ENCODE measurements around the gene OS9. TPM values are rescaled to one million over a fixed set of nuclear protein-coding genes. Genes with fewer than 3 reads are reported as not detected.

OS9 gene
- total RNA-seq, 1 experiment from 2014 or later, result 145 TPM

GRCh38 chr12:57756406-57757341, 62.7 kb downstream of the OS9 start:
- H3K4me2 ChIP-seq (ENCODE audit: low read length), result peak overlapping the region; percentile 92
- no peaks in the 10 kb centered on the region for H3K9me2 ChIP-seq (replicated peaks; ENCODE audit: low read length)
- no peaks in the 10 kb centered on the region for H3K9me3 ChIP-seq (ENCODE audit: low read length)
- H4K20me1 ChIP-seq (ENCODE audit: low read length), result no peaks in the 10 kb centered on the region
- H3K79me2 ChIP-seq (ENCODE audit: low read length), result peaks cover 9% of the 10 kb centered on the region
- no peak overlapping the region for H3K27ac ChIP-seq (ENCODE audit: low read length)
- intact Hi-C loops (cut with micrococcal nuclease), result no loop called here
- ChIA-PET POLR2A (ENCODE audit: unreplicated experiment) (no interaction called here), CTCF (no interaction called here)
- ATAC-seq, result no peak
- H3F3A ChIP-seq (ENCODE audit: low read length, unreplicated experiment), result no peaks in the 10 kb centered on the region
- peak; percentile 59 for TF ChIP-seq CTCF (conservative IDR thresholded peaks at IDR 0.05; ENCODE audit: low read depth, low read length)
- TF ChIP-seq EZH2phosphoT487 (IDR thresholded peaks at IDR 0.05; ENCODE audit: borderline replicate concordance, low read length), result no peak
- no peaks in the 10 kb centered on the region for H3K27me3 ChIP-seq (ENCODE audit: low read length)
- peak overlapping the region; percentile 75 for H3K4me3 ChIP-seq (ENCODE audit: low read length)
- DNase-seq, result no peak
- peaks cover 24% of the 10 kb centered on the region for H3K4me1 ChIP-seq (ENCODE audit: insufficient read depth, low read length)
- H3K9ac ChIP-seq (ENCODE audit: low read length), result no peak overlapping the region
- H3K36me3 ChIP-seq (ENCODE audit: low read depth, low read length), result no peaks in the 10 kb centered on the region
- BruUV-seq (replicated peaks), result no TSS peak
- no peak overlapping the region for H2AFZ ChIP-seq (ENCODE audit: low read length)

GRCh38 chr12:57757771-57758170, 63.8 kb downstream of the OS9 start:
- ChIA-PET CTCF (no interaction called here), POLR2A (ENCODE audit: unreplicated experiment) (no interaction called here)
- ATAC-seq (no peak), DNase-seq (no peak)
- Histone ChIP-seq H4K20me1 (ENCODE audit: low read length) (no peaks in the 10 kb centered on the region), H3F3A (ENCODE audit: low read length, unreplicated experiment) (no peaks in the 10 kb centered on the region), H3K36me3 (ENCODE audit: low read depth, low read length) (no peaks in the 10 kb centered on the region), H3K9ac (ENCODE audit: low read length) (no peak overlapping the region), H3K79me2 (ENCODE audit: low read length) (peaks cover 2% of the 10 kb centered on the region), H3K27me3 (ENCODE audit: low read length) (no peaks in the 10 kb centered on the region), H3K27ac (ENCODE audit: low read length) (no peak overlapping the region), H3K9me3 (ENCODE audit: low read length) (no peaks in the 10 kb centered on the region), H2AFZ (ENCODE audit: low read length) (no peak overlapping the region), H3K4me3 (ENCODE audit: low read length) (no peak overlapping the region), H3K9me2 (replicated peaks; ENCODE audit: low read length) (no peaks in the 10 kb centered on the region), H3K4me2 (ENCODE audit: low read length) (no peak overlapping the region), H3K4me1 (ENCODE audit: insufficient read depth, low read length) (peaks cover 22% of the 10 kb centered on the region)
- intact Hi-C loops (cut with micrococcal nuclease), result no loop called here
- BruUV-seq (replicated peaks), result no TSS peak
- no peak for TF ChIP-seq CTCF (conservative IDR thresholded peaks at IDR 0.05; ENCODE audit: low read depth, low read length)
- no peak for TF ChIP-seq EZH2phosphoT487 (IDR thresholded peaks at IDR 0.05; ENCODE audit: borderline replicate concordance, low read length)
- no peak for TF ChIP-seq EZH2 (IDR thresholded peaks at IDR 0.05; ENCODE audit: low read length, unreplicated experiment)

Measured in PC-3 (cell line).